Loucy (cell line): ENCODE measurements around the gene DOCK3.
A peak's percentile ranks its signal among the peaks of the same experiment; 100 is the strongest.

ENCODE experiments used
- H2AFZ ChIP-seq: fragments of 200-600 bp; sonication (generic); 2 replicates; pipeline ENCODE4 v1.6.0; 2016; ENCODE audit warnings: antibody characterized with exemption, mild to moderate bottlenecking, low read length, moderate library complexity
- H3F3A ChIP-seq: fragments of 200-600 bp; 2 replicates; pipeline ENCODE4 v1.6.0; 2016; ENCODE audit warnings: antibody characterized with exemption, low read depth, mild to moderate bottlenecking
- H3K27me3 ChIP-seq: fragments of 200-600 bp; sonication (generic); 2 replicates; pipeline ENCODE4 v1.6.1; 2014; ENCODE audit warnings: low read length, mild to moderate bottlenecking; ENCODE audit not compliant: insufficient read depth, poor library complexity, severe bottlenecking
- H3K36me3 ChIP-seq: fragments of 200-600 bp; sonication (generic); 2 replicates; pipeline ENCODE4 v1.6.1; 2016; ENCODE audit warnings: low read length; ENCODE audit not compliant: insufficient read depth
- H3K4me1 ChIP-seq: fragments of 200-600 bp; sonication (generic); 2 replicates; pipeline ENCODE4 v1.5.1; 2014; ENCODE audit warnings: low read length, mild to moderate bottlenecking; ENCODE audit not compliant: insufficient read depth, poor library complexity, severe bottlenecking
- H3K4me2 ChIP-seq: fragments of 200-600 bp; sonication (generic); 2 replicates; pipeline ENCODE4 v1.6.0; 2014; ENCODE audit warnings: antibody characterized with exemption, low read length, low read depth, mild to moderate bottlenecking; ENCODE audit not compliant: poor library complexity, severe bottlenecking
- H3K4me3 ChIP-seq: fragments of 200-600 bp; sonication (generic); 2 replicates; pipeline ENCODE4 v1.5.1; 2014; ENCODE audit warnings: low read length, mild to moderate bottlenecking, mixed read lengths; ENCODE audit not compliant: poor library complexity, severe bottlenecking
- H3K79me2 ChIP-seq: fragments of 200-600 bp; sonication (generic); 2 replicates; pipeline ENCODE4 v1.6.1; 2014; ENCODE audit warnings: low read length; ENCODE audit not compliant: insufficient read depth
- H3K9ac ChIP-seq: fragments of 200-600 bp; sonication (generic); 2 replicates; pipeline ENCODE4 v1.6.0; 2014; ENCODE audit warnings: mild to moderate bottlenecking, low read depth, low read length, moderate library complexity; ENCODE audit not compliant: poor library complexity, severe bottlenecking
- H3K9me2 ChIP-seq: fragments of 200-600 bp; sonication (generic); replicated peaks from 2 replicates; pipeline ENCODE4 v1.6.1; 2016; ENCODE audit warnings: low read depth, low read length, mixed read lengths
- H3K9me3 ChIP-seq: fragments of 200-600 bp; sonication (generic); 2 replicates; pipeline ENCODE4 v1.6.1; 2014; ENCODE audit warnings: mild to moderate bottlenecking, antibody characterized with exemption, low read length, low read depth; ENCODE audit not compliant: insufficient read depth
- H4K20me1 ChIP-seq: fragments of 200-600 bp; sonication (generic); 2 replicates; pipeline ENCODE4 v1.6.0; 2014; ENCODE audit warnings: antibody characterized with exemption, low read length, mild to moderate bottlenecking; ENCODE audit not compliant: insufficient read depth, poor library complexity, severe bottlenecking
- CTCF ChIP-seq: fragments of 200-600 bp; sonication (generic); conservative IDR thresholded peaks from 2 replicates; pipeline ENCODE4 v1.5.1; 2014; ENCODE audit warnings: mild to moderate bottlenecking, antibody characterized with exemption, low read length
- EZH2phosphoT487 ChIP-seq: fragments of 200-600 bp; IDR thresholded peaks from 2 replicates; pipeline ENCODE4 v1.6.1; 2018; ENCODE audit warnings: antibody characterized with exemption, mild to moderate bottlenecking, moderate library complexity, borderline replicate concordance

DOCK3 gene

GRCh38 chr3:50936389-50936788 is 261.7 kb downstream of the DOCK3 start:
- 0 out of 2 replicates have a peak, but pooled peaks cover 10% of the 10 kb centered on the region for H3K9me3 ChIP-seq
- no peaks in the 10 kb centered on the region for H3K36me3 ChIP-seq
- no peaks in the 10 kb centered on the region for H3K9me2 ChIP-seq
- no peaks in the 10 kb centered on the region for H3K79me2 ChIP-seq
- H3K4me1 ChIP-seq, result no peaks in the 10 kb centered on the region
- H4K20me1 ChIP-seq, result no peaks in the 10 kb centered on the region
- no peak overlapping the region for H3K9ac ChIP-seq
- H3K27me3 ChIP-seq, result no peaks in the 10 kb centered on the region
- no peaks in the 10 kb centered on the region for H3F3A ChIP-seq
- TF ChIP-seq EZH2phosphoT487, result no peak
- TF ChIP-seq CTCF, result no peak
- no peak overlapping the region for H3K4me2 ChIP-seq
- H3K4me3 ChIP-seq, result no peak overlapping the region
- no peak overlapping the region for H2AFZ ChIP-seq

GRCh38 chr3:50947419-50947818 is 272.7 kb downstream of the DOCK3 start:
- Histone ChIP-seq H3K79me2 (no peaks in the 10 kb centered on the region), H3K27me3 (no peaks in the 10 kb centered on the region), H3K4me2 (no peak overlapping the region), H3K9me3 (no peaks in the 10 kb centered on the region), H3F3A (no peaks in the 10 kb centered on the region), H4K20me1 (no peaks in the 10 kb centered on the region), H3K9ac (no peak overlapping the region), H3K4me1 (peaks cover 6% of the 10 kb centered on the region), H3K9me2 (no peaks in the 10 kb centered on the region), H3K36me3 (no peaks in the 10 kb centered on the region), H3K4me3 (no peak overlapping the region), H2AFZ (no peak overlapping the region)
- no peak for TF ChIP-seq EZH2phosphoT487
- TF ChIP-seq CTCF, result no peak

GRCh38 chr3:50950591-50950990 is 275.9 kb downstream of the DOCK3 start:
- H3K4me1 ChIP-seq, result peaks cover 6% of the 10 kb centered on the region
- H3K27me3 ChIP-seq, result no peaks in the 10 kb centered on the region
- no peaks in the 10 kb centered on the region for H3K9me2 ChIP-seq
- H3K79me2 ChIP-seq, result no peaks in the 10 kb centered on the region
- H3K36me3 ChIP-seq, result no peaks in the 10 kb centered on the region
- peak overlapping the region; percentile 55 for H3K4me3 ChIP-seq
- peak overlapping the region; percentile 9 for H3K9ac ChIP-seq
- peak overlapping the region; percentile 81 for H2AFZ ChIP-seq
- peak overlapping the region; percentile 64 for H3K4me2 ChIP-seq
- TF ChIP-seq EZH2phosphoT487 (no peak), CTCF (no peak)
- no peaks in the 10 kb centered on the region for H3F3A ChIP-seq
- H4K20me1 ChIP-seq, result no peaks in the 10 kb centered on the region
- no peaks in the 10 kb centered on the region for H3K9me3 ChIP-seq
